Measurements from ENCODE around the gene TBC1D17. TPM values are rescaled to one million over a fixed set of nuclear protein-coding genes. Genes with fewer than 3 reads are reported as not detected.

The TBC1D17 gene
- total and polyA plus RNA-seq, 11 donors, result 30.1 to 54.8 (median 38.1) TPM

GRCh38 chr19:49835562-49835961, 41.9 kb upstream of the TBC1D17 start:
- intact Hi-C loops (cut with DNase I), result no loop called here
- H3K36me3 ChIP-seq, result peaks cover 4 to 97% (median 90%) of the 10 kb centered on the region in 9 donors
- H3K27me3 ChIP-seq, result no peaks in the 10 kb centered on the region
- H3K27ac ChIP-seq, result no peak overlapping the region
- TF ChIP-seq CTCF (IDR thresholded peaks at IDR 0.05) (no peak), POLR2A (IDR thresholded peaks at IDR 0.05) (no peak)
- H3K4me3 ChIP-seq, result no peak overlapping the region
- DNase-seq (no peak), ATAC-seq (no peak)
- H3K4me1 ChIP-seq, result peaks cover 0 to 16% (median 0%) of the 10 kb centered on the region in 12 donors
- 95 to 97% (median 97%) methylated on average over 11 to 12 of the region's 12 CpGs for WGBS, 4 donors
- no peaks in the 10 kb centered on the region for H3K9me3 ChIP-seq

- Histone ChIP-seq H3K27me3 (no peaks in the 10 kb centered on the region), H3K4me3 (no peak overlapping the region), H3K9me3 (no peaks in the 10 kb centered on the region), H3K4me1 (peaks cover 0 to 16% (median 0%) of the 10 kb centered on the region in 12 donors), H3K36me3 (peaks cover 4 to 97% (median 87%) of the 10 kb centered on the region in 9 donors), H3K27ac (no peak overlapping the region)
- no peak for DNase-seq
- 93 to 98% (median 95%) methylated on average over 18 to 20 of the region's 20 CpGs for WGBS, 4 donors
- no peak for TF ChIP-seq CTCF (IDR thresholded peaks at IDR 0.05)
- TF ChIP-seq POLR2A (IDR thresholded peaks at IDR 0.05), result no peak
- ATAC-seq, result no peak
- intact Hi-C loops (cut with DNase I), result no loop called here
Observed at GRCh38 chr19:49836176-49837008, 41.1 kb upstream of the TBC1D17 start.

- TF ChIP-seq POLR2A (IDR thresholded peaks at IDR 0.05), result no peak
- no peak for TF ChIP-seq CTCF (IDR thresholded peaks at IDR 0.05)
- intact Hi-C loops (cut with DNase I), result no loop called here
- ATAC-seq, result no peak
- Histone ChIP-seq H3K4me1 (peaks cover 0 to 13% (median 0%) of the 10 kb centered on the region in 12 donors), H3K4me3 (no peak overlapping the region), H3K27me3 (no peaks in the 10 kb centered on the region), H3K36me3 (peaks cover 4 to 91% (median 81%) of the 10 kb centered on the region in 9 donors), H3K9me3 (no peaks in the 10 kb centered on the region), H3K27ac (no peak overlapping the region)
- WGBS, 4 donors, result 70 to 88% (median 83%) methylated on average over 5 of the region's 5 CpGs
- no peak for DNase-seq
Observed at GRCh38 chr19:49837009-49837310, 40.5 kb upstream of the TBC1D17 start.

GRCh38 chr19:49837425-49837824, 40.1 kb upstream of the TBC1D17 start:
- Histone ChIP-seq H3K4me3 (no peak overlapping the region), H3K27ac (no peak overlapping the region), H3K27me3 (no peaks in the 10 kb centered on the region), H3K9me3 (no peaks in the 10 kb centered on the region), H3K4me1 (peaks cover 0 to 8% (median 0%) of the 10 kb centered on the region in 12 donors), H3K36me3 (peaks cover 4 to 86% (median 76%) of the 10 kb centered on the region in 9 donors)
- intact Hi-C loops (cut with DNase I), result no loop called here
- WGBS, 4 donors, result 94 to 97% (median 96%) methylated on average over 9 of the region's 9 CpGs
- no peak for TF ChIP-seq CTCF (IDR thresholded peaks at IDR 0.05)
- TF ChIP-seq POLR2A (IDR thresholded peaks at IDR 0.05), result no peak
- ATAC-seq (peak in 1 of 4 donors; percentile 6), DNase-seq (no peak)

All from heart left ventricle (tissue), 16 donors.